ENCODE results near the gene EFCAB6.

Gene EFCAB6

DNA sequence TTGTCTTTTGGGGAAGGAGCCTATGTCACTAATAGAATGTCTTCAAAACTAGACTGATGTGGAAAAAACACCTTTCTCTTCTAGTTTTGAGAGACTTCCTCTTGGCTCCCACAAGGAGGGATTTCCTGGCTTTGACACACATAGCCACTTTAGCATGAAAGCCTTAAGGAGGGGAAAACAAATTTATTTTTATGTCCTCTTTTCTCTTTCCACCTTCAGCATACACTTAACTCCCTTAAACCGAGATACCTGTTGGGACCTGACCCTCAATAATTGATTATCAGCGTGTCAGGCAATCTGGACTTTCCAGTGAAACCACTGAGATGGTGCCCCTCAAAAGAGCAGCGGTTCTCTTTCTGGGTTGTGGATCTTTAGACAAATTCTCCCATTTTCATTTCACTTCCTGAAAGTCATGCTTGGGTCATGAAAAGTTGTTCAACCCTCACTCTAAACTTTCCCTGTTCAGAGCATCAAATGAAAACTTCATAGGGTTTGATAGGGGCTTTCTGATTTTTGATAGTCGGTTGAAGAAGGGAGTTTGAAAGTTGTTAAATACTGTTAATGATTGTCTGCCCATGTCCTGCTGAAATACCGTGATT lies 9.1 kb downstream of the EFCAB6 start:
- no peak for DNase-seq (ENCODE audit: low read depth)

DNA sequence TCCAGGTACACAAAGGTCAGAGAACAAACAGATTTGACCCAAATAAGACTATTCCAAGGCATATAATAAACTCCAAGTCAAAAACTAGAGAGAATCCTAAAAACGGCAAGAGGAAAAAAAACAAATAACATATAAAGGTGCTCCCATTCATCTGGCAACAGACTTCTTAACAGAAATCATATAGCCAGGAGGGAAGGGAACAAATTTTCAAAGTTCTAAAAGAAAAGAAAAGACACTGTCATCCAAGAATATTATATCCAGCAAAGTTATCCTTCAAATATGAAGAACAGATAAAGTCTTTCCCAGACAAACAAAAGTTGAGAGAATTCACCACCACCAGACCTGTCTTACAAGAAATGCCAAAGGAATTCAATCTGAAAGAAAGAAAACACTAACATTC lies 11.1 kb downstream of the EFCAB6 start:
- no peak for DNase-seq (ENCODE audit: low read depth)

GRCh38 chr22:43798492-43798891 lies 13.6 kb downstream of the EFCAB6 start:
- no peak for DNase-seq (ENCODE audit: low read depth)

DNA sequence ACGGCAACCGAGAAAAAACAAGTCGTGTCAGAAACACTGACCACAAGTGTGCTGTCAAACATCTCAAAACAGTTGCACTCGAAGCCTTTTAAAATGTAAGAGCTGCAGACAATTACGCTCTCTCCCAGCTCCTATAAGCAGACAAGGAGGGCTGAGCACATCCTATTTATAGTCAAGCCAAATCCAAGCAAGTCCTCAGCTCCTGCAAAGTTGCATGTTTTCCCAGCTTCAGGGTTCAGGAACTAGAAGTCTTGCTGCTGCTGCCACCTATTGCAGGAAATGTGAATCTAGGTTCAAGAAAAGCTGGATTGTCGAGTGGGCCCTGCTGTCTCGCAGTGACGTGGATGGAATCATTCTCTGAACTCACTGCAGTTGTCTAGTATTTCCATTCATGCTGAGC lies 15.5 kb downstream of the EFCAB6 start:
- DNase-seq (ENCODE audit: low read depth): peak; percentile 20

- DNase-seq (ENCODE audit: low read depth): no peak
Measured at GRCh38 chr22:43795320-43795719, 16.8 kb downstream of the EFCAB6 start.

- DNase-seq (ENCODE audit: low read depth): no peak
Measured at GRCh38 chr22:43792905-43793304, 19.2 kb downstream of the EFCAB6 start.

- DNase-seq (ENCODE audit: low read depth): peak; percentile 62
Measured at GRCh38 chr22:43789452-43789851, 22.7 kb downstream of the EFCAB6 start.

DNA sequence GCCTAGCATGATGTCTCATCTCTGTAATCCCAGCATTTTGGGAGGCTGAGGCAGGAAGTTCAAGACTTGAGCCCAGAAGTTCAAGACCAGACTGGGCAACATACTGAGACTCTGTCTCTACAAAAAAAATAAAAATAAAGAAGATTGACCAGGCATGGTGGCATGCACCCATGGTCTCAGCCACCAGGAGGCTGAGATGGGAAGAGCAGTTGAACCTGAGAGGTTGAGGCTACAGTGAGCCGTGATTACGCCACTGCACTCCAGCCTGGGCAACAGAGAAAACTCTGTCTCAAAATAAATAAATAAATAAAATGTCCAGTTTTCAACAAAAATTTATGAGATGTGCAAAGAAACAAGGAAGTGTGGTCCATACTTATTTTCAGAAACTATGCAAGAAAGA lies 28.3 kb downstream of the EFCAB6 start:
- DNase-seq (ENCODE audit: low read depth): no peak

DNA sequence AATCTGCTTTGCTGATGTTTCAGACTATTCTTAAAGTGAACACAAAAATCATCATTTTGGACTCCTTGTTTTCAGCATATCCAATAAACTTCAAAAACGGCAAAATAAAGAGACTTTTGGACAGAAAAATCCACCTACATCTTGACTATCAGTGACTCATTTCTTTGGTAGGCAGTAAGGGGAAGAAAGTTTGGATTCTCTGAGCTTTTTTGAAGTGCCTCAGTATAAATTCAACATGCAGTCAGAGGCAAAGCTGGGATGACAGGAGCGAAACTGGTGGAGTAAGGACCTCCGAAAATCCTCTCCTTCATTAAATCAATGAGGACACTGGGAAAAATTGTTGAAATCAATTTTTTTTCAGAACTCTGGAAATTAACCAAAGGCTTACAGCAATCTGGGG lies 29.7 kb downstream of the EFCAB6 start:
- DNase-seq (ENCODE audit: low read depth): no peak

DNA sequence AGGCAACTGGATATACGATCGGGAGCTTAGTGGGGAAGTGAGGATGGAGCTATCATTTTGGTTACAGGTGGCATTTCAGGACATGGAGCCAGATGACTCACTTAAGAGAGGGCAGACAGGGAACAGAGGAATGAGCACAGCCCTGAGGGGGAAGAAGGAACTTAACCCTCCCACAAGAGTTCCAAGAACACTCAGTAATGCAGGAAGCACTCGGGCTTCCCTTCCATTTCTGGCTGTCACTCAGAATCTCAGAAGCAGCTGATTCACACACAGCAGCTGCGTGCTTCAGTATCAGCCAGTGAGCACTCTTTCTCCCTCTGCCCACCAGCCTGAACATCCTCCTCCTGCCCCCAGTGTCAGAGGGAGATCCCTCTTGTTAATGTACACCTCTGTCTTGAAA lies 34.8 kb downstream of the EFCAB6 start:
- DNase-seq (ENCODE audit: low read depth): no peak

DNA sequence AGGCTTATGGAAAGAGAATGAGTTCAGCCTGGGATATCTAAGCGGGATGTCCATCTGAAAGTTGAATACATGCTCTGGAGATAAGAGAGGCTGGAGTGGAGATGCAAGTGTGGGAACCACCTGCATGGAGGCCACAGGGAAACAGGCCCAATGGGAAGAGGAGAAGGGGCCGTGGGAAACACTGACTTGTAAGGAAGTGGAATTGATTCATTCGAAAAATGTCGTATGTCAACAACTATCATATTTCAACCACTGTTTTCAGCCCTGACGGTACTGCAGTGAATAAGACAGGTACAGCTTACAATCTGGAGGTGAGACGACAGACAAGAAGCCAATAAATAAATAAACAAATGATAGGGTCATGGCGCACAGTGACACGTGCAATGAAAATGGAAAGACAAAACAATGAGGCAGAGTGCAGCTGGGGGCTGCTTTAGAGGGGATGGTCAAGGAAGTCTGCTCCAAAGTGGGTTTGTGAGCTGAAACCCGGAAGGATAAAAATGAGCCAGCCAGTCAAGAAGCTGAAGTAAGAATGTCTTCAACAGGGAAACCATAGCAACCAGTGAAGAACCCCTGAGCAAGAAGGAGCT lies 35.9 kb downstream of the EFCAB6 start:
- DNase-seq (ENCODE audit: low read depth): no peak

- DNase-seq (ENCODE audit: low read depth): no peak
Measured at GRCh38 chr22:43774318-43774915, 37.7 kb downstream of the EFCAB6 start.

DNA sequence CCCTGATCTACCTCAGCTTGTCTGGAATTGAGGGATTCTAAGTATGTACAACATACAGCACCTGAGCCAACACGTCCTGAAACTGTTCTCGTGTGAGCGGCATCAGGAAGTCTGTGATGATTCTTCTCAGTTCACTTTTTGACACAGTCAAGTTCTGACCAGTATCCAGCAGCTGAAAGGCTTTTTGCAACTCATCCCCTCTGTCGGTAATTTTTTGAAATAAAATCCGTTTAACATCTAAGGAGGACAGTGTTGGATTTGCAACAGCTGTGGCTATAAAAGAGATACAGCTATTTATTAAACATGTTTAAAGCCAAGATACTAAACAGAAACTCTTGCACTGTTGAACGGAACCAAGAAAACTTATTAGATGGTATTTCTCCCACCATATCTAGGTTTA lies 39.3 kb downstream of the EFCAB6 start:
- no peak for DNase-seq (ENCODE audit: low read depth)

DNA sequence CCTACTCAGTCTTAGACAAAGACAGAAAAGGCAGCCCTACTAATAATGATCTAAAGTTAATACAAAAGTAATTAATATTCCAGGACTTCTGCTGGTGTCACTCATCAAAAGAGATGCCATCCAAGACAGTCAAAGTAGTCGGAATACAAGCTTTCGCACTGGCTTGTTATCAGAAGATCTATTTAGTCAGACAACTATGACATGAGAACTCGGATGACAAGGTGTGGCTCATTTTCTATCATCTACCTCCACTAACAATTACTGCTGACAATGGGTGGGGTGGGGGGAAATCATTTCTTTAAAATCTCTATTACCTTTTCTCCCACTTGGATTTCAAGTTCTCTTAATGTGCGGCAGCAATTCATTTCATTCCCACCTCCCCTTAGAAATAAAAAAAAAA lies 56.7 kb downstream of the EFCAB6 start:
- DNase-seq (ENCODE audit: low read depth): no peak

DNA sequence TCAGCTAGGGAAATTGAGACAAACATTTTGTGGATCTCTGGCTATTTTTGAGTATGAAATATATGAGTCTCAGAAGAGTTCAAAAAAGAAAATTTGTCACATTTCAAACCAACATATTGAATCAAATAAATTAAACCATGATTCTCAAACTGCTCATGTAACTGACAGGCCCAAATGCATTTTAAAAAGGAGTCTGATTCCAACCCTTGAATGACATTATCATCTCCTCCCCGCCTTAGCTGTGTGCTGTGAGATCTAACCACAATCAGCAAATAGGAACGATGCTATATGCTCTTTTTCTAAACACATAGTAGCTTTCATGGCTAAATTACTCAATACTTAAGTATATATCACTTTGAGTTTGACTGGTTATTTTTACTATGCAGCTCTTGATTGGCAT lies 57.1 kb downstream of the EFCAB6 start:
- DNase-seq (ENCODE audit: low read depth): no peak

DNA sequence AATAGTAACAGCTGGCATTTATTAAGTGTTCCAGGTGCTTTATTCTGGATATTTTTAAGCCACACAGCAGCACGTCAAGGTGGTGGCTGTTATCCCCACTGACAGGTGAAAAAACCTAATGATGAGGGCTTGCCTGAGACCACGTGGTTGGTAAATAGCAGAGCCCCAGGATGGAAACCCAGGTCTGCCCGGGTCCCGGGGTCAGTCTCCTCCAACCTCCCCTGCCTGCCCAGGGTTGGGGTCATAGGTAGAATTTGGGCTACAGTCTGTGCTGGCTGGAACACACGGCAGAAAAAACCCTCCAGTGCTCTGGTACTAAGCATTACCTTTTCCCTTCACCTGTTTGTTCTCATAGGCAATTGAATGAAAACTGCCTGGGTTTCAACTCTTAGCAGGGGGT lies 57.9 kb downstream of the EFCAB6 start:
- no peak for DNase-seq (ENCODE audit: low read depth)

- no peak for DNase-seq (ENCODE audit: low read depth)
Measured at GRCh38 chr22:43753688-43754087, 58.4 kb downstream of the EFCAB6 start.

DNA sequence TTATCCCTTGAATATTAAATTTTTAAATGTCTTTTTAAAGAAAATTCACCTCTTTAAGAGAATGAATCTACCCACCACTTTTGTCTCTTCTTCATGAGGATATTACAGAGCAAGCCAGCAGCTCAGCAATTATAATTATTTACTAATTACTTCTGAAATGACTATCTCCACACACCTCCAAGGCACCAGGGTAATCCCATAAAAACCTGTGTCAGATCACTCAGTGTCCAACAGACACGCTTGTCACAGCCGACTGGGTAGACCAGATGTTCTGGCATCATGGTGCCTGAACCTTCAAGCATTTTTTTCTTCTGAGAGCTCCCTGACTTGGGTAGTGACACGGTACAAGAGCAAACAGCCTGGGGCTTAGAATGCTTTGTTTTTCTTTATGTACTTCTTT lies 61.4 kb downstream of the EFCAB6 start:
- DNase-seq (ENCODE audit: low read depth): no peak

DNA sequence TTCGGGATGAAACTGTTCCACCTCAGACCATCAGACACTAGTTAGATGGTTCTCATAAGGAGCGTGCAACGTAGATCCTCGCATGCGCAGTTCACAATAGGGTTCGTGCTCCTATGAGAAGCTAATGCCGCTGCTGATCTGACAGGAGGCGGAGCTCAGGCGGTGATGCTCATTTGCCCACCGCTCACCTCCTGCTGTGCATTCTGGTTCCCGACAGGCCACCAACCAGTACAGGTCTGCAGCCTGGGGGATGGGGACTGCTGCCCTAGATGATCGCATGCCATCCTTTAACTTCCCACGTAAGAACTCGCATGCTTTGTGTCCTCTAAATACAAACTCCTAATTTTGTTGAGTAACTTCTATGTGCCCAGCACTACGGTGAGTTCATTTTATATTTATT lies 62.6 kb downstream of the EFCAB6 start:
- no peak for DNase-seq (ENCODE audit: low read depth)

GRCh38 chr22:43747877-43748276 lies 64.2 kb downstream of the EFCAB6 start:
- no peak for DNase-seq (ENCODE audit: low read depth)

DNA sequence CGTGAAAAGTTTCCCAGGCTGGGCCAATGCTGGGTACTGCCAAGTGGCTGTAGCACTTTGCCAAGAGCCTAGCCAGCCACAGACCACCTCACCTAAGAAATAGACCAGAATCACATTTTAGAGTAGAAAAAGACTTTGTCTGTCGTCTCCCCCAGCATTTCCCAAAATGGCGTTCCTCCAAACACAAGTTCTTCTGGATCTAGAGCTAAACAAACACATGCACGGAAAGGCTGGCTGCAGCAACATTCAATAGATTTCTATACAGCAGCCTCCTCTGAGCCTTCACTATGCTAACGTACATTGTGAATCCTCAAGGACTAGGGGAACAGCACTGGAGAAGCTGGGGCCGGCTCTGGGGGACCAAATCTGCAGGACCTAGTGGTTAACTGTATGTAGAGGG lies 65.0 kb downstream of the EFCAB6 start:
- DNase-seq (ENCODE audit: low read depth): no peak

DNA sequence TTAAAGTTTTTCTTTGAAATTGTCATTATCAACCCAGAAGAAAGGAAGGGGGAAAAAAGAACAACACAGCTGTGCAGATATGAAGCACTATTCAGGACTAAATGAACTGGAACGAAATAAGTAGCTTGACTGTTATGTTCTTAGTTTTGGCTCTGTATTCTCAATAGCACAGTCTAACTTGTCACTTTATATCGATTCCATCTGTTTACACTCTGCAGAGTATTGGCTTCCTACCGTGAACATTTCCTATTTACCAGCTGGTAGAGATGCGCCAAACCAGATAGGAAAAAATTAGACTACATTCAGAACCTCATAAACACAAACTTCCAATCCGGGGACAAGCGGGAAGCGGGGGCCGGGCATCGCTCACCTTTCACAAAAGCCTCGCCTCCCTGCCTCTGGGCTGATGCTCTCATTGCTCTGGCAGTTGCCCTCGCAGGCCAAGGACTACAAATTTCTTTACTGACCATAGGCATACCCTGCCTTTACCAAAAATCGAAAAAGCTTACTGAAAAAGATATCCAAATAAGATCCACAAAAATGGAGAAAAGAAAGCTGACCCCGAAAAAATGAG lies 66.2 kb downstream of the EFCAB6 start:
- DNase-seq (ENCODE audit: low read depth): no peak

DNA sequence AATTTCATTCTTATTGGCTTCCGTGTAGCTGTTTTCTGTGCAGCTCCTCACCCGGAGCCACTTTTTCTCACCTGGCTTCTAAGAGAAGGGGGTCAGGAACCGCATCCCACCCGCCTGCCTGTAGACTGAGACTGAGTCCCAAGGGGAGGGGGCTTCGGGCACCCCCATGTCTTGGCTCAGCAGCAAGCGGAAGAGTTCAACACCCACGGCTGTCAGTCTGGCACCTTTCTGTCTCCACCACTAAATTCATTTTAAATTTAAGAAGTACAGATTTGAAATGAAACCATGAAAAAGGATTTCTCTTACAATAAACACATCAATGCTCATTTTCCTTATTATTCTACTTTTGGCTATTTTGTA lies 66.7 kb downstream of the EFCAB6 start:
- DNase-seq (ENCODE audit: low read depth): no peak

Measured in fibroblast of the conjunctiva (primary cell).